Muscle layer of duodenum (tissue), 2 donors: ENCODE results near the gene LRRN4.
"Not testable (repeated sequence)": the region's sequence is repeated elsewhere in the genome, so short reads cannot be mapped to it uniquely, and the experiment has no call there.

ENCODE experiments used
- H3K27ac ChIP-seq: one replicate; pipeline ENCODE4 v1.7.0; 2013; ENCODE audit warnings: mild to moderate bottlenecking, low read length
- H3K27me3 ChIP-seq: one replicate; pipeline ENCODE4 v1.7.0; 2013; ENCODE audit warnings: low read depth, mild to moderate bottlenecking, control low read depth, low read length
- H3K36me3 ChIP-seq, 2 donors: one replicate each; pipeline ENCODE4 v1.7.0; 2013; ENCODE audit warnings: low read length in 2 of 2, control low read depth in 1 of 2, mild to moderate bottlenecking in 1 of 2; ENCODE audit not compliant: insufficient read depth in 2 of 2, control insufficient read depth in 1 of 2
- H3K4me1 ChIP-seq, 2 donors: one replicate each; pipeline ENCODE4 v1.7.0; 2013; ENCODE audit warnings: low read length in 2 of 2, mild to moderate bottlenecking in 2 of 2, control low read depth in 1 of 2, moderate library complexity in 1 of 2; ENCODE audit not compliant: insufficient read depth in 2 of 2, control insufficient read depth in 1 of 2
- H3K4me3 ChIP-seq, 2 donors: one replicate each; pipeline ENCODE4 v1.7.0; 2013; ENCODE audit warnings: low read length in 2 of 2, low read depth in 1 of 2, mild to moderate bottlenecking in 1 of 2
- H3K9me3 ChIP-seq, 2 donors: one replicate each; pipeline ENCODE4 v1.7.0; 2013; ENCODE audit warnings: low read length in 2 of 2, control low read depth in 1 of 2, mild to moderate bottlenecking in 1 of 2; ENCODE audit not compliant: control insufficient read depth in 1 of 2
- donor health status: healthy.

Gene LRRN4

DNA sequence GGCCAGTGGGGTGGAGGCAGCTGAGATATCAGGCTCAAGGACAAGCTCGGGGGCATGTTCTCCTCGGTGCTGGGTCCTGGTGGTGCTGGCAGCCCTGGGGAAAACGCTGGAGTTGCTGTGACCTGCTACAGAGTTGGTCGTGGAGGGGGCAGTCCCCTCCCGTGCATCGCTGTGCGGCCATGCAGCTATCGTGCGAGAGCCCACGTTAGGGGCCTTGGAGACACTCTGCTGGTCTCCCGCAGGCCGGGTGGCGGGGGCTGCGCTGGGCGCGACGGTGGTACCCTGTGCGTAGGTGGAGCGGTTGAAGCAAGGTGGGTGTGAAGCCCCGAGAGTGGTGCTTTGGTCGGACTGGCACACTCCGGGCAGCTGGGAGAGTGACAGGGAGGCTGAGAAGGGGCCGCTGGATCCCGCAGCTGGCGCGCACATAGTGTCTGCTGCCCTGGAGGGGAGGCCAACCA lies 12.0 kb downstream of the LRRN4 start:
- Histone ChIP-seq H3K36me3 (peaks cover 22 to 27% of the 10 kb centered on the region in 2 donors), H3K4me3 (no peak overlapping the region), H3K9me3 (no peaks in the 10 kb centered on the region), H3K4me1 (no peaks in the 10 kb centered on the region), H3K27me3 (no peaks in the 10 kb centered on the region), H3K27ac (no peak overlapping the region)

DNA sequence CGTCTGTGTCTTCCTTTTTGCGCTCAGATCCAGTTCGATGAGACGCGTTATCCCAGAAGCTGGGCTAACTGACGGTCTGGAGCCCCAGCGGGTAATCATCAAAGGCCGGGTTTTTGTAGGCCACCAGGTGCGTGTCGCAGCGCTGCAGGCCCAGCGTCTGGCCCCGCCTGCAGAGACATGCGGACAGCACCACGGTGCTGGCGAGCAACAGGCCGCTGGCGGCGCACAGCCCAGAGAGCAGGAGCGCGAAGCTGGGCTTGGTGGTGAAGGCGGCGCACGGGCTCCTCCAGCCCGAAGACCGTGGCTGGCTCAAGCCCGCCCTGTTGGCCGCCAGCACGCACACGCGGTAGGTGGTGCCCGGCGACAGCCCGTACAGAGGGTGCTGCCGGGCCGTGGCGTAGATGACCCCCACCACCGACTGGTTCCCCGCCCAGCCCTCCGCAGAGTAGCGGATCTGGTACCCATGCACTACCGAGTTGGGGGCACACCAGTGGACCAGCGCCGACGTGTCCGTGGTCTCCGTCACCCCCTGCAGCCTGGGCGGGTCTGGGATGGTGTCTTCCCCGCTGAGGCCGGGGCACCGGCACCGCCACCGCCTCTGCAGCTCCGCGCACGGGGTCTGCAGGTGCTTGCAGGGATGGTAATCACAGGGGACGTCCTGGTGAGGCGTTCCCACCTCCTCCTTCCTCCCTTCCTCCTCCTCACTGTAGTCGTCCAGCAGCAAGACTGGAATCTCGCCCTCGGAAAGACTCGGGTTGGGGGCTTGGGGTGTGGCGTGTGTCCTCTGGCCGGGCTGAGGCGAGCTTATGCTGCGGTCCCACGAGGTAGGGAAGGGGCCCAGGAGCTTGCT lies 12.7 kb downstream of the LRRN4 start:
- H3K27me3 ChIP-seq: no peaks in the 10 kb centered on the region
- H3K4me3 ChIP-seq: no peak overlapping the region
- peaks cover 26 to 32% of the 10 kb centered on the region in 2 donors for H3K36me3 ChIP-seq
- H3K9me3 ChIP-seq: no peaks in the 10 kb centered on the region
- H3K27ac ChIP-seq: no peak overlapping the region
- H3K4me1 ChIP-seq: no peaks in the 10 kb centered on the region

DNA sequence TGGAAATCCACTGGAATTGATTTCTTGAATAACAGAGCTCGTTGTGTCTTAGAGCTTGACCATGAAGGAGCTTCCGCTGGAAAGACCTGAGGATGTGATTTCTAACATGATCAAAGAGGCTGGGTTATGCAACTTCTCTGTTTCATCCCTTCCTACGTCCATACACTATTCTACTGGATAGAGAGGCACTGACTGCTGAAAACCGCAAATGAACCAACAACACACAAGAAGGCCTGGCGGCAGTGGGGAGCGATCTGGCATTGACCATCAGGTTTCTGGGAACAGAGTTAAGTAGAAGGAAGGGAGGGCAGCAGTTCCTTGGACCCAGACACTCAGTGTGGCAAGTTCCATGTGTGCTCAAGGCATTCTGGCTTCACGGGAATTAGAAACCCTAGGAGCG lies 13.3 kb downstream of the LRRN4 start:
- no peak overlapping the region for H3K4me3 ChIP-seq
- H3K9me3 ChIP-seq: no peaks in the 10 kb centered on the region
- H3K36me3 ChIP-seq: peaks cover 28 to 36% of the 10 kb centered on the region in 2 donors
- H3K27ac ChIP-seq: no peak overlapping the region
- H3K4me1 ChIP-seq: no peaks in the 10 kb centered on the region
- H3K27me3 ChIP-seq: no peaks in the 10 kb centered on the region

GRCh38 chr20:6039766-6040165 lies 14.1 kb downstream of the LRRN4 start:
- no peaks in the 10 kb centered on the region for H3K9me3 ChIP-seq
- peaks cover 29 to 37% of the 10 kb centered on the region in 2 donors for H3K36me3 ChIP-seq
- no peaks in the 10 kb centered on the region for H3K4me1 ChIP-seq
- no peak overlapping the region for H3K4me3 ChIP-seq
- no peaks in the 10 kb centered on the region for H3K27me3 ChIP-seq
- no peak overlapping the region for H3K27ac ChIP-seq

GRCh38 chr20:6038256-6038655 lies 15.6 kb downstream of the LRRN4 start:
- H3K9me3 ChIP-seq: no peaks in the 10 kb centered on the region
- H3K4me1 ChIP-seq: peaks cover 0 to 5% of the 10 kb centered on the region in 2 donors
- H3K27ac ChIP-seq: no peak overlapping the region
- no peak overlapping the region for H3K4me3 ChIP-seq
- H3K27me3 ChIP-seq: no peaks in the 10 kb centered on the region
- peaks cover 36 to 39% of the 10 kb centered on the region in 2 donors for H3K36me3 ChIP-seq

DNA sequence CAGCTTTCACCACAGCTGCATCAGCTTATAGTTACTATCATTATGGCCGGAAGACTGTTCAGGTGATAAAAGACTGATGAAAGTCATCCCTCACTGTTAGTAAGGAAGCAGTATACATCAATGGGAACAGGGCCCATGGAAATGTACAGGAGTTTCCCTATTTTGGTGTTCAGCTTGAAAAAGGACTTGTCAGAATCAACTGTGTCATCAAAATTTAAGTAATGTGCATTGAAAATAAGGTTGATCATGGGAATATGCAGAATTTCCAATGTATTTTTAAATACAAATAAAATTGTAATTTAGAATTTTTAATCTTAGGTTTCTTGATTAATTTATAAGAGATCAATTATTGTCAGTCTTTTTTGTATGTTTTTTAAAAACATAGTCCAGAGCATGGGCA lies 16.8 kb downstream of the LRRN4 start:
- no peaks in the 10 kb centered on the region for H3K9me3 ChIP-seq
- H3K36me3 ChIP-seq: peaks cover 36 to 39% of the 10 kb centered on the region in 2 donors
- peaks cover 0 to 5% of the 10 kb centered on the region in 2 donors for H3K4me1 ChIP-seq
- no peak overlapping the region for H3K27ac ChIP-seq
- no peaks in the 10 kb centered on the region for H3K27me3 ChIP-seq
- H3K4me3 ChIP-seq: no peak overlapping the region

- Histone ChIP-seq H3K27ac (no peak overlapping the region), H3K4me1 (peaks cover 0 to 5% of the 10 kb centered on the region in 2 donors), H3K4me3 (no peak overlapping the region), H3K27me3 (no peaks in the 10 kb centered on the region), H3K9me3 (no peaks in the 10 kb centered on the region), H3K36me3 (peaks cover 31 to 36% of the 10 kb centered on the region in 2 donors)
Observed at GRCh38 chr20:6036213-6036612, 17.6 kb downstream of the LRRN4 start.

DNA sequence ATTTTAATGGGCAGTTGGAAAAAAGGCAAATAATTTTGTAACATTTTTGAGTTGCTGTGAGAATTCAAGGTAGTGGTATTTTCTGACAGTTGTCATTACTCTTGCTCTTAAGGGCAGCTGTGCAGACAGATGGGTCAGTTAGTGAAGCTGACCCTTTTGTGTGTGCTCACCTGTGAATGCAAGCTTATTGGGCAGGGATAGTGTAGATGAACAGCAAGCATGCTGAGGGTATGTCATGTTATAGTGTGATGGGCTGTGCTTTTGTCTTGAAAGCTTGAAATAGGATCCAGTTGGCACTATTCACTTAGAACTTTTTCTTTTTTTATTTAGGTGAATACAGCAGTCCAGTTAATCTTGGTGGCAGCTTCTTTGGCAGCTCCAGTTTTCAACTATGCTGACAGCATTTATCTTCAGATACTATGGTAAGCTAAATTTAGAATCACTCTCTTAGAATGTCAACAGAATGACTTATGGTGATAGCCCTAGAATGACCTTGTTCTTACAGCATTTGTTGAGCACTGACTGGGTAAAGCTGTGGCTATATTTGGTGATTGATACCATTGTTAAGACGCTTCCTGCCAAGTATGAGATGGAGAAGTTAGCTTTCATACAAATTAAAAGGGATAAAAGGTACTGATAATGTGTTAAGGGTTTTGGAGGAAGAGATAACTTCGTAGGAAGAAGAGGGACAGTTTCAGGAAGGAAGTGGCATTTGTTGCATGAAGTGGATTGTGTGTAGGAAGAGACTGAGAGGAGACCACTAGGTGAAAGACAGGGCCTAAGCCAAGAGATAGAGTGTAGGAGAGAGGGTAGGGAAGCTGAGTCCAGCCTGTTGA lies 19.5 kb downstream of the LRRN4 start:
- Histone ChIP-seq H3K27ac (no peak overlapping the region), H3K36me3 (peaks cover 15 to 29% of the 10 kb centered on the region in 2 donors), H3K4me1 (peaks cover 0 to 14% of the 10 kb centered on the region in 2 donors), H3K9me3 (no peaks in the 10 kb centered on the region), H3K4me3 (no peak overlapping the region), H3K27me3 (no peaks in the 10 kb centered on the region)

DNA sequence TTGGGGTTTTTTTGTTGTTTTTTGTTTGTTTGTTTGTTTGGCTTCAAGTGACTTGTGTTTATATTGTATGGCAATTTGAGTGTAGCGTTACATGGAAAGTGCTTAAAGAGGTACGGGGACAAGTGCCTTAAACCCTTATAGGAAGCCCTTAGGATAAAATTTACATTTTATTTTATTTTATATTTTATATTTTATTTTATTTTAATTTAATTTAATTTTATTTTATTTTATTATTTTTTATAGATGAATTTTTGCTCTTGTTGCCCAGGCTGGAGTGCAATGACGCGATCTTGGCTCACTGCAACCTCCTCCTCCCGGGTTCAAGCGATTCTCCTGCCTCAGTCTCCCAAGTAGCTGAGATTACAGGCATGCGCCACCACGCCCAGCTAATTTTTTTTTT lies 21.0 kb downstream of the LRRN4 start:
- not testable (repeated sequence) for H3K27me3 ChIP-seq, H3K4me3 ChIP-seq, H3K27ac ChIP-seq, H3K9me3 ChIP-seq
- peaks cover 15 to 19% of the 10 kb centered on the region in 2 donors for H3K36me3 ChIP-seq
- peaks cover 5 to 20% of the 10 kb centered on the region in 2 donors for H3K4me1 ChIP-seq

DNA sequence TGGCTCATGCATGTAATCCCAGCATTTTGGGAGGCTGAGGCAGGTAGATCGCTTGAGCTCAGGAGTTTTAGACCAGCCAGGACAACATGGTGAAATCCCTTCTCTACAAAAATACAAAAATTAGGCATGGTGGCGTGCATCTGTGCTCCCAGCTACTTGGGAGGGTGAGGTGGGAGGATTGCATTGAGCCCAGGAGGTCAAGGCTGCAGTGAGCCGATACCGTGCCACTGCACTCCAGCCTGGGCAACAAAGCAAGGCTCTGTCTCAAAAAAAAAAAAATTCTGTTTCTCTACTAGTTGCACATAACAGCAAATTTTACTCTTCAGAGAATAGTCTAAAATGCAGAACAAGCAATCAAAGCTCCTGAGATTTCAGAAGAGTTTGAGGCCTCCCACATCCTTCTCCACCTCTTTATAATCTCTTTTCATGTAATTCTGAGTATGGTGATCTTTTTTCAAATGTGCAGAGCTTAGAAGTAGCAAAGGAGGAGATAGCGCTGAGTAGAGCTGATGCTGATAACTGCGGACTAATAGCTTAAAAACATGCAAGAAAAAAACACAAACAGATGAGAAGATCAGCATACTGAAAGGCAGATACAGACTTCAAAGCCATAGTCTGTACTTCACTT lies 23.3 kb downstream of the LRRN4 start:
- Histone ChIP-seq H3K27ac (no peak overlapping the region), H3K4me1 (peaks cover 5 to 20% of the 10 kb centered on the region in 2 donors), H3K9me3 (no peaks in the 10 kb centered on the region), H3K27me3 (no peaks in the 10 kb centered on the region), H3K4me3 (no peak overlapping the region), H3K36me3 (peaks cover 4 to 12% of the 10 kb centered on the region in 2 donors)

DNA sequence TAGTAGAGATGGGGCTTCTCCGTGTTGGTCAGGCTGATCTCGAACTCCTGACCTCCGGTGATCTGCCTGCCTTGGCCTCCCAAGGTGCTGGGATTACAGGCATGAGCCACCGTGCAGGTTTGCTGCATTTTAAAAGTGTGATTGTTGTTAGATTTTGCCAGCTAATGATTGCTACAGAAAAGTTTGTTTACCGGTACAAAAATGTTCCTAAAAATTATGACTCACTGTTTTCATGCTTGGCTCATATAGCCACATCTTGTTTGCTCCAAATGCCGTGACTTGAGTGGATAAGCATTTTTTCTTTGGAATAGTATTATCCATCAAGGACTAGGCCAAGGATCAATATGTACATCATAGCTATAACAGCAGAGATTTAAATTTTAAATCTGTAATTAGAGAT lies 24.3 kb downstream of the LRRN4 start:
- Histone ChIP-seq H3K27me3 (no peaks in the 10 kb centered on the region), H3K4me1 (peaks cover 5 to 20% of the 10 kb centered on the region in 2 donors), H3K9me3 (peaks cover 0 to 3% of the 10 kb centered on the region in 2 donors), H3K36me3 (peaks cover 8 to 14% of the 10 kb centered on the region in 2 donors), H3K4me3 (no peak overlapping the region), H3K27ac (no peak overlapping the region)
